NT2/D1 (cell line): ENCODE measurements around the gene ADSS2.

ENCODE experiments used
- DNase-seq: peaks from one replicate; pipeline ENCODE4 v3.0.0-alpha.2; 2011; ENCODE audit warnings: low read depth, low spot score
- H3K27me3 ChIP-seq: 2 replicates; pipeline ENCODE4 v1.6.0; 2011; ENCODE audit warnings: mild to moderate bottlenecking; ENCODE audit not compliant: insufficient read length, insufficient read depth
- H3K36me3 ChIP-seq: 2 replicates; pipeline ENCODE4 v1.6.1; 2011; ENCODE audit warnings: mild to moderate bottlenecking, low read length, mixed read lengths; ENCODE audit not compliant: insufficient read depth, insufficient read length
- H3K4me1 ChIP-seq: 2 replicates; pipeline ENCODE4 v1.5.1; 2011; ENCODE audit not compliant: insufficient read depth, insufficient read length
- H3K4me3 ChIP-seq: 2 replicates; pipeline ENCODE4 v1.5.1; 2011; ENCODE audit warnings: low read depth; ENCODE audit not compliant: insufficient read length
- H3K9ac ChIP-seq: 2 replicates; pipeline ENCODE4 v1.6.0; 2011; ENCODE audit warnings: low read depth; ENCODE audit not compliant: insufficient read length
- H3K9me3 ChIP-seq: 2 replicates; pipeline ENCODE4 v1.5.1; 2011; ENCODE audit warnings: mild to moderate bottlenecking, low read length; ENCODE audit not compliant: insufficient read depth
- SUZ12 ChIP-seq: IDR thresholded peaks from 2 replicates; pipeline ENCODE4 v1.6.1; 2011; ENCODE audit not compliant: insufficient read length, insufficient read depth; ENCODE audit errors: extremely low read depth
- YY1 ChIP-seq: IDR thresholded peaks from 2 replicates; pipeline ENCODE4 v1.6.1; 2011; ENCODE audit not compliant: insufficient read length, insufficient read depth
- ZNF274 ChIP-seq: IDR thresholded peaks from 2 replicates; pipeline ENCODE4 v1.6.1; 2011; ENCODE audit warnings: mild to moderate bottlenecking, low read depth, low read length

The ADSS2 gene

DNA sequence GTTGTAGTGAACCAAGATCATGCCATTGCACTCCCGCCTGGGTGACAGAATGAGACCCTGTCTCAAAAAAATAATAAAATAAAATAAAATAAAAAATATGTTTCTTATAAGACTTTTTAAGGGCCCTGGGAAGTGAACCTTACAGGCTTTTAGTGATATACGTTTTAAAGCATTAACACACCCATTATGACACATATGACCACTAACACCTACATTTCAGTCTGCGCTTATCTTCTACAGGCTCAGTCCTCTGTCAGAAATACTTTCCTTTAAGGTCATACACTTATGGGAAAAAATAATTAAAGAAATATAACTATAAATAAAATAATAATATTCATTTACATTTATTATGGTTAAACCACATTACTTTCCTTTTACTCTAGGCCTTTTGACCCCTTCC lies 21.9 kb downstream of the ADSS2 start:
- no peak for TF ChIP-seq YY1
- no peak for TF ChIP-seq SUZ12
- TF ChIP-seq ZNF274: no peak
- peaks cover 57% of the 10 kb centered on the region for H3K36me3 ChIP-seq
- no peak overlapping the region for H3K4me3 ChIP-seq
- no peak overlapping the region for H3K9ac ChIP-seq
- no peak for DNase-seq
- H3K4me1 ChIP-seq: no peaks in the 10 kb centered on the region
- H3K9me3 ChIP-seq: no peaks in the 10 kb centered on the region
- H3K27me3 ChIP-seq: no peaks in the 10 kb centered on the region

DNA sequence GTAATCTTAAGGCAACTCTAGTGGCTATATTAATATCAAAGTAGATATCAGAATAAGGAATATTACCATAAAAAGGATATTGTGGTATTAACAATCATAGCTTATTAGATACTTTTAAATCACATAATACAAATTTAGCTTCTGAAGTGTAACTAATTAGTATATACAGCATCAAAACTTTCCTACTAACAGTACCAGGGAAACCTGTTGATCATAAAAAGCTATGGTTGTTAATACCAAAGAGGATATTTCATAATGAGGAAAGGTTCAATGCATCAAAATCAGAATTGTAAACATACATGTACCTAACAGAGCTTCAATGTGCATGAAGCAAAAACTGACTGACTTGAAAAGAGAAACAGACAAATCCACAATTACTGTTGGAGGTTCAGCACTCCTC lies 24.1 kb downstream of the ADSS2 start:
- Histone ChIP-seq H3K36me3 (peaks cover 54% of the 10 kb centered on the region), H3K9me3 (no peaks in the 10 kb centered on the region), H3K9ac (no peak overlapping the region), H3K4me3 (no peak overlapping the region), H3K27me3 (no peaks in the 10 kb centered on the region), H3K4me1 (no peaks in the 10 kb centered on the region)
- TF ChIP-seq YY1: no peak
- no peak for TF ChIP-seq ZNF274
- DNase-seq: no peak

DNA sequence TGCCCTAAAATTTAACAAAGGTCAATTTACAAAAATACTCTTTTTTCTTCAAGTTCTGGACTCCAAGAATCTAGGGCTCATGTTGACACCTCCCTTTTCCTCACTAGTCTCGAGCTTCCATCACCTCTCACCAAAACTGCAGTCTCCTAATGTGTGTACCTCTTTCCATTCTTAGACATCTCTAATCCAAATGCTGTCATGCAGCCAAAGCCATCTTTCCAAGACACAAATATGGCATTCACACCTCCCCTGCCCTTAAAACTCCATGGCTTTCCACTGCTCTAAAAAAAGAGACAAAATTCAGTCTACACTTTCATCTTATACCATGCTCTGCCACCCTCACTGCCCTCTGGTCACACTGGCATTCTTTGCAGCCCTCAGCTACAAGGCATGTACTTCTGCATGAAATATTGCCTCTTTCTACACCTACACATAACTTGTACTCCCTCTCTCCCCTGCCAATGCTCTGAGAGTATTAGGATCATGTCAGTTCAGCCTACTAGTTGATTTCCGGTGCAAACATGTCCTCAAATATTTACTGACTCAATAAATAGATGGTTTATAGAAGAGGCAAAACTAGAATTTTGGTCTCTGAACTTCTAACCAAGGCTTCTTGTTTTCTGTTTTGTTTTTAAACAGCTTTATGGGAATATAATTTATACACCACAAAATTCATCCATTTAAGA lies 26.9 kb downstream of the ADSS2 start:
- Histone ChIP-seq H3K36me3 (peaks cover 55% of the 10 kb centered on the region), H3K4me1 (no peaks in the 10 kb centered on the region), H3K27me3 (no peaks in the 10 kb centered on the region), H3K4me3 (no peak overlapping the region), H3K9ac (no peak overlapping the region), H3K9me3 (no peaks in the 10 kb centered on the region)
- TF ChIP-seq YY1: no peak
- no peak for TF ChIP-seq ZNF274
- TF ChIP-seq SUZ12: no peak
- no peak for DNase-seq

DNA sequence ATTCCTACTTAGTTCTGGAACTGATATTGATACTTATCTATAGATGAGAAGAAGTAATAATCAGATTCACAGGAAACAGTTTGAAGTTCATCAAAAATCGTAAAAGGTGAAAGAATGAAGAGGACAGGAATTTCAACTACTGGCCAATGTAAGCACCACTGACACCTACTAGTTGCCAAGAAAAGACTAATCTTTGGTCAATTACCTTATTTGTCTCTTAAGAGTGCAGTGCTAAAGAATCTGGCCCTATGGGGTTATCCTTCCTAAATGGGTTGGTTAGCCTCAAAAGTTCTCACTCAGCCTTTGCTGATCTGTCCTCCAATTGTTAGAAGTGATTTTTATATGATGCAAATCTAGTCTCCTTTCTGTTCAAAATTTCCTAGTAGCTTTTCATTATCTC lies 29.5 kb downstream of the ADSS2 start:
- Histone ChIP-seq H3K4me3 (no peak overlapping the region), H3K9ac (no peak overlapping the region), H3K27me3 (no peaks in the 10 kb centered on the region), H3K36me3 (peaks cover 72% of the 10 kb centered on the region), H3K9me3 (no peaks in the 10 kb centered on the region), H3K4me1 (no peaks in the 10 kb centered on the region)
- TF ChIP-seq SUZ12 (no peak), ZNF274 (no peak), YY1 (no peak)
- no peak for DNase-seq

DNA sequence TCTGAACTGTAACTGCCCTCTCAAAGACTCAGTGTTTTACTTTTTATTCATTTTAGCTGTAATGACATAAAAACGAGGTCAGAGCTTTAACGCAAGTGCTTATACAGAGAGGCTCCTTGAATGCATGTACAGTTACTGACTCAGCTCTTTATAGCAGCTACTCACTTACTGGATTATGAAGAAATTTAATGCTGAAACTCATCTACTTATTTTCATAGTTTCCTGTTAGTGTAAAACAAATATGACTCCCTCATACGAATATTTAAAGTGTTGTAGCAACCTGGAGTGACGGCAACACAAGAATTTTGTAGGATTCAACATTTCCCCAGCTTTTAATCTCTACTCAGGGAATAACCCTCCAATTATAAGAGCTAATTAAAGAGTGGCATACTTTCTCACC lies 32.7 kb downstream of the ADSS2 start:
- TF ChIP-seq YY1 (no peak), ZNF274 (no peak), SUZ12 (no peak)
- H3K4me3 ChIP-seq: no peak overlapping the region
- H3K27me3 ChIP-seq: no peaks in the 10 kb centered on the region
- no peak overlapping the region for H3K9ac ChIP-seq
- H3K36me3 ChIP-seq: peaks cover 98% of the 10 kb centered on the region
- H3K4me1 ChIP-seq: no peaks in the 10 kb centered on the region
- H3K9me3 ChIP-seq: no peaks in the 10 kb centered on the region
- DNase-seq: no peak

DNA sequence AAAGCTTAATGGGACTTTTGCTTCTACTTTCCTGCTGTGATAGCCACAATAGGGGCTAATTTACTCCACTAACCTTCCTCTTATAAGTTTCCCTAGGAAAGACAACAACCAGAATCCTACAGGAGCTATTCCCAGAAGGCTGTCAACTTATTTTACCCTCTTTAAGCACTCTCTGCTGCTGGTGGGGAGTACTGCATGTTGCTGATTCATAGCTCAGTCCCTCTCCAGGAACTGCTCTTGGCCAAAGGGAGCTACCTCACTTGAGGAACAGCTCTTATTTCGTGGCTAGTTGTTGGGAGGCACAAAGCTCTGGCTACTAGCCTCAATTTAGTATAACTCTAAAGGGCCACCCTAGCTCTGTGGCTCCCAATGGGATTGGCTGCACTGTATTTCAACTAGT lies 37.2 kb downstream of the ADSS2 start:
- DNase-seq: no peak
- peaks cover 99% of the 10 kb centered on the region for H3K36me3 ChIP-seq

DNA sequence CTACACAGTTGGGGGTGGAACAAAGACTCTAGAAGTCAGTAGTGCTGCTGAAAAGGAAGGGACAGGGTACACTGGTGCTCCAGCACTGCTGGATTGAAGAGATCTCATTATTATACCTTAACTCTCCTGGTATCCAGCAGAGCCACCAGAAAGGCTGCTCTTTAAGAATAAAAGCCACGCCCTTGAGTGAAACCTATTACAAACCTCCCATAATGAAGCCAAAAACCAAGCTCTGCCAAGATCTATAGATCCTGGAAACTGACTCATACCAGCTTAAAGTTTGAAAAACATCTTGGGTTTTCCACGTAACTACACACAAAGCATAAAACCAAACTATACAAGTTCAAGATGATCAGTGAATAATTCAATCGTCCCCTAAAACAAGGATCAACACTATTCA lies 38.0 kb downstream of the ADSS2 start:
- TF ChIP-seq ZNF274 (no peak), YY1 (no peak), SUZ12 (no peak)
- no peaks in the 10 kb centered on the region for H3K9me3 ChIP-seq
- no peak for DNase-seq
- H3K27me3 ChIP-seq: no peaks in the 10 kb centered on the region
- peaks cover 96% of the 10 kb centered on the region for H3K36me3 ChIP-seq
- H3K4me3 ChIP-seq: no peak overlapping the region
- H3K9ac ChIP-seq: no peak overlapping the region
- H3K4me1 ChIP-seq: no peaks in the 10 kb centered on the region

More for the DNA sequence above, 37.2 kb downstream of the ADSS2 start:
- H3K4me1 ChIP-seq: no peaks in the 10 kb centered on the region
- H3K4me3 ChIP-seq: no peak overlapping the region
- no peak overlapping the region for H3K9ac ChIP-seq
- H3K9me3 ChIP-seq: no peaks in the 10 kb centered on the region
- H3K27me3 ChIP-seq: no peaks in the 10 kb centered on the region
- TF ChIP-seq ZNF274 (no peak), YY1 (no peak), SUZ12 (no peak)

DNA sequence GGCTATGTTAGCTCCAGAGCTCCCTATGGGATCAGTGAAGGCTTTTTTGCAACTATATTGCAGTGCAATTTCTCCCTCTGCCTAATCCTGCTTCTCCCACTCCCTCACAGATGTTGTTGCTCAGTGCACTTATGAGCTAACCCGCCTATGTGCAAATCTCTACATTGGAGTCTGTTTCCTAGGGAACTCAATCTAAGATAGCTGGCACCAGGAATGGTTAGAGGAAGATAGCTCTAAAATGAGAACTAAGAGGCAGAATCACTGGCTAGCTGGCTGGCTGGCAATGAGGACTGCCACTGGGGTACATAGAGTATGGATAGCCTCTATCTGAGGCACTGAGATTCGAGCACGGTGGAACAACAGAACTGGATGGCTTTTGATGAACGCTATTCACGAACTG lies 39.5 kb downstream of the ADSS2 start:
- DNase-seq: no peak
- H3K9me3 ChIP-seq: no peaks in the 10 kb centered on the region
- H3K27me3 ChIP-seq: no peaks in the 10 kb centered on the region
- TF ChIP-seq YY1 (no peak), ZNF274 (no peak), SUZ12 (no peak)
- H3K9ac ChIP-seq: no peak overlapping the region
- H3K4me1 ChIP-seq: no peaks in the 10 kb centered on the region
- no peak overlapping the region for H3K4me3 ChIP-seq
- peaks cover 83% of the 10 kb centered on the region for H3K36me3 ChIP-seq
